Tibial artery (tissue), 4 donors: ENCODE results near the gene TSN.

Experiments used
- DNase-seq, 2 donors: peaks; one replicate each; pipeline ENCODE4 v3.0.0-alpha.2; 2019
- H3K27ac ChIP-seq, 2 donors: fragments of 200-600 bp; sonication (generic) in 1 of 2; 1 replicate in 1 of 2; 2 replicates in 1 of 2; pipeline ENCODE4 v1.5.1; 2018 to 2019; ENCODE audit warnings: mild to moderate bottlenecking in 1 of 2
- H3K27me3 ChIP-seq, 2 donors: fragments of 200-600 bp; sonication (generic) in 1 of 2; one replicate each; pipeline versions ENCODE4 v1.5.1 to v1.6.0; 2016 to 2019
- H3K36me3 ChIP-seq, 3 donors: fragments of 200-600 bp; sonication (generic) in 2 of 3; one replicate each; pipeline ENCODE4 v1.5.1; 2016 to 2019; ENCODE audit warnings: mild to moderate bottlenecking in 2 of 3
- H3K4me1 ChIP-seq, 4 donors: fragments of 200-600 bp; sonication (generic) in 2 of 4; 1 replicate in 3 of 4; 2 replicates in 1 of 4; pipeline ENCODE4 v1.5.1; 2016 to 2019
- H3K4me3 ChIP-seq, 2 donors: fragments of 200-600 bp; sonication (generic) in 1 of 2; 1 replicate in 1 of 2; 2 replicates in 1 of 2; pipeline ENCODE4 v1.5.1; 2018 to 2019; ENCODE audit warnings: mild to moderate bottlenecking in 2 of 2
- H3K9me3 ChIP-seq, 3 donors: fragments of 200-600 bp; sonication (generic) in 1 of 3; one replicate each; pipeline ENCODE4 v1.5.1; 2016 to 2019
- intact Hi-C: fragments of 100-400 bp; cut with DNase I; formaldehyde crosslinking; loops from one replicate; pipeline ENCODE4 v1.15.0; 2023; ENCODE audit warnings: low total_unique reads
- TF ChIP-seq, protein P1 (sequence below), 2 experiments: fragments of 200-600 bp in 1 of 2; fragments of 450-650 bp in 1 of 2; IDR thresholded peaks; one replicate each; pipeline ENCODE4 v1.5.1; 2017 to 2019; ENCODE audit warnings: antibody characterized with exemption in 2 of 2, mild to moderate bottlenecking in 1 of 2, moderate library complexity in 1 of 2

The TSN gene

GRCh38 chr2:121736140-121736461 lies 19.4 kb upstream of the TSN start:
- Histone ChIP-seq H3K27me3 (no peaks in the 10 kb centered on the region), H3K36me3 (peaks cover 14 to 37% (median 16%) of the 10 kb centered on the region in 3 donors), H3K4me1 (peaks cover 0 to 12% (median 8%) of the 10 kb centered on the region in 4 donors), H3K4me3 (peak overlapping the region; percentile 78 to 98), H3K9me3 (no peaks in the 10 kb centered on the region), H3K27ac (peak overlapping the region; percentile 82 to 83)
- TF ChIP-seq, protein P1, sequence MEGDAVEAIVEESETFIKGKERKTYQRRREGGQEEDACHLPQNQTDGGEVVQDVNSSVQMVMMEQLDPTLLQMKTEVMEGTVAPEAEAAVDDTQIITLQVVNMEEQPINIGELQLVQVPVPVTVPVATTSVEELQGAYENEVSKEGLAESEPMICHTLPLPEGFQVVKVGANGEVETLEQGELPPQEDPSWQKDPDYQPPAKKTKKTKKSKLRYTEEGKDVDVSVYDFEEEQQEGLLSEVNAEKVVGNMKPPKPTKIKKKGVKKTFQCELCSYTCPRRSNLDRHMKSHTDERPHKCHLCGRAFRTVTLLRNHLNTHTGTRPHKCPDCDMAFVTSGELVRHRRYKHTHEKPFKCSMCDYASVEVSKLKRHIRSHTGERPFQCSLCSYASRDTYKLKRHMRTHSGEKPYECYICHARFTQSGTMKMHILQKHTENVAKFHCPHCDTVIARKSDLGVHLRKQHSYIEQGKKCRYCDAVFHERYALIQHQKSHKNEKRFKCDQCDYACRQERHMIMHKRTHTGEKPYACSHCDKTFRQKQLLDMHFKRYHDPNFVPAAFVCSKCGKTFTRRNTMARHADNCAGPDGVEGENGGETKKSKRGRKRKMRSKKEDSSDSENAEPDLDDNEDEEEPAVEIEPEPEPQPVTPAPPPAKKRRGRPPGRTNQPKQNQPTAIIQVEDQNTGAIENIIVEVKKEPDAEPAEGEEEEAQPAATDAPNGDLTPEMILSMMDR (IDR thresholded peaks at IDR 0.05), result no peak
- intact Hi-C loops, result loop anchor here (1.0 to 5.0 kb wide), 2 partner anchors 19 to 204 kb away; partner anchors contain the start of genes RNU4ATAC and TSN
- no peak for DNase-seq

- Histone ChIP-seq H3K4me3 (peak within 1 kb of the TSS; percentile 78 to 98), H3K4me1 (peaks cover 0 to 12% (median 8%) of the 10 kb centered on the region in 4 donors), H3K27ac (peak within 1 kb of the TSS; percentile 82 to 83), H3K27me3 (no peaks in the 10 kb centered on the region), H3K36me3 (peaks cover 8 to 31% (median 10%) of the 10 kb centered on the region in 3 donors), H3K9me3 (no peaks in the 10 kb centered on the region)
- intact Hi-C loops, result loop anchor here (1.0 to 5.0 kb wide), 2 partner anchors 19 to 204 kb away; partner anchors contain the start of genes RNU4ATAC and TSN
- TF ChIP-seq, protein P1 (IDR thresholded peaks at IDR 0.05), result no peak
- DNase-seq, result peak; percentile 98 to 100
Observed at GRCh38 chr2:121736462-121737336, 18.8 kb upstream of the TSN start, which contains the start of gene NIFK. TSS of gene NIFK (minus strand) at chr2:121736875. CDS start at chr2:121736850, 25 bp downstream.

- Histone ChIP-seq H3K36me3 (no peaks in the 10 kb centered on the region), H3K4me1 (peaks cover 0 to 4% (median under 1%) of the 10 kb centered on the region in 4 donors), H3K9me3 (no peaks in the 10 kb centered on the region), H3K4me3 (no peak overlapping the region), H3K27ac (no peak overlapping the region), H3K27me3 (no peaks in the 10 kb centered on the region)
- TF ChIP-seq, protein P1 (IDR thresholded peaks at IDR 0.05), result no peak
- no peak for DNase-seq
- intact Hi-C loops, result loop anchor here (5.0 kb wide), 1 partner anchor 89 kb away; no protein-coding TSS in a partner anchor
Observed at GRCh38 chr2:121740973-121741372, 14.5 kb upstream of the TSN start.

GRCh38 chr2:121741450-121741849 lies 14.0 kb upstream of the TSN start:
- Histone ChIP-seq H3K4me1 (peaks cover 0 to 4% (median 0%) of the 10 kb centered on the region in 4 donors), H3K27ac (no peak overlapping the region), H3K9me3 (no peaks in the 10 kb centered on the region), H3K4me3 (no peak overlapping the region), H3K36me3 (no peaks in the 10 kb centered on the region), H3K27me3 (no peaks in the 10 kb centered on the region)
- intact Hi-C loops, result loop anchor here (5.0 kb wide), 1 partner anchor 89 kb away; no protein-coding TSS in a partner anchor
- DNase-seq, result no peak
- TF ChIP-seq, protein P1 (IDR thresholded peaks at IDR 0.05), result no peak

GRCh38 chr2:121746071-121746578 lies 9.3 kb upstream of the TSN start:
- no peaks in the 10 kb centered on the region for H3K27me3 ChIP-seq
- intact Hi-C loops, result no loop called here
- H3K36me3 ChIP-seq, result no peaks in the 10 kb centered on the region
- H3K9me3 ChIP-seq, result no peaks in the 10 kb centered on the region
- DNase-seq, result no peak
- H3K4me1 ChIP-seq, result no peaks in the 10 kb centered on the region
- H3K27ac ChIP-seq, result no peak overlapping the region
- TF ChIP-seq, protein P1 (IDR thresholded peaks at IDR 0.05), result no peak
- H3K4me3 ChIP-seq, result no peak overlapping the region
